ENCODE data around the gene UTP25.
"Not testable (repeated sequence)": the region's sequence is repeated elsewhere in the genome, so short reads cannot be mapped to it uniquely, and the experiment has no call there.

Gene UTP25

DNA sequence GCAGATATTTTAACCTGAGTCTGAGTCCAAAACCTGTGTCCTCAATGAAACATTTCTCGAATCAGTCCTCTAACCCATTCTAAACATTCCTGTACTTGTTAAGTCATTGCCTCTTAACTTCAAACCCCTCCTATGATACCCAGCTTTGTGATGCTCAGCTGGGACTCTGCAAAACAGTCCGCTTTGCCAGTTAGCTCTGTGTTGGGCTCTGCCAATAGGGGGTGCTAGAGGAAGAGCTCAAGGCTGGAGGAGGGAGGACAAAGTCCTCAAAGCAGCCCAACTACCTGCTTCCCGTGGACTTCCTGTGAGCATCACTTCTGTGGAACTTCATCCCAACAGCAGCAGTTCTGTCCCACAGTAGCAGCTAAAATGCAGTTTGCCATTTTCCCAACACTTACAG is 72.2 kb downstream of the UTP25 start:
- DNase-seq = no peak

DNA sequence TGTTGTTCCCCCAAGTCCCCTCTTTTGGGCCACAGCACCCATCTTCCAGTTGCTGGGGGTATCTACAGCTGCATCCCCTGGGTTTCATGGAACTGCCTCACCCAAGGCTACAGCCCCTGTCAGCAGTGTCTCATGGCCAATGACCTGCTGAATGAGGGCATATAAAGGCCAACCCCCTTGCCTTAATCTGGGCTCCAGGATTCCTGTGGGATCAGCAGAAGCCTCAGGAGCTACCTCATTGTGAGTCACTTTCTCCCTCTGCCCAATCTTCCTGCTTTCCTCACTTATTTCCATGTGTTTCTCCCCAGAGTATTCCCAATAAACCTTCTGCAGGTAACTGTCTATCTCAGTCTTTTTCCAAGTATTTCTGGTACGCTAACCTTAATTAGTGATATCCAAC is 73.0 kb downstream of the UTP25 start:
- no peak for DNase-seq

DNA sequence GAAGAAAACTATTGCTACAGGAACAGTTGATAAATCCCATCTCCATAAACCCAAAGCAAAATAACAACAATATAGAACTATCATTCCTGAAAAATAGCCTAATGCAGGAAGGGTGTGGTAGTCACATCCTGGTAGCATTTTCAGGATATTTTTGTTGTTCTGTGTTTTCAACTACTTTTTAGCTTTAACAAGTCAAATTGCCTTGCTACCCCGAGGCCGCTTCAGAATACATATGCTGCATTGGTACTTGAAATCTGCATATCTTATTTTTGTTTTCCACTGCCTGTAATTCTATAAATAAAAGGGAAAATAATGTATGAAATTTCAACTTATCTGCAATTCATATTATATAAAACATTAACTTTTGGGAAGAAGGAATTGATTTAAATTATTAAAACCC is 73.4 kb downstream of the UTP25 start:
- no peak for DNase-seq

DNA sequence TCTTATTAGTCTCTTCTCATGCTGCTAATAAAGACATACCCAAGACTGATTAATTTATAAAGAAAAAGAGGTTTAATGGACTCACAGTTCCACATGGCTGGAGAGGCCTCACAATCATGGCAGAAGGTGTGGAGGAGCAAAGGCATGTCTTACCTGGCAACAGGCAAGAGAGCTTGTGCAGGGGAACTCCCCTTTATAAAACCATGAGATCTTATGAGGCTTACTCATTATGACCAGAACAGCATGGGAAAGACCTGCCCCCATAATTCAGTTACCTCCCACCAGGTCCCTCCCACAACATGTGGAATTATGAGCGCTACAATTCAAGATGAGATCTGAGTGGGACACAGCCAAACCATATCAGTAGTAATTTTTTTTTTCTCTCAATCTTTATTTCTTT is 77.0 kb downstream of the UTP25 start:
- not testable (repeated sequence) for DNase-seq

Measured in retina (tissue), 1 donor.